Neutrophil (primary cell): ENCODE measurements around the gene DHRS13.

ENCODE experiments used
- H3K27ac ChIP-seq: fragments of 200-600 bp; sonication (generic); 2 replicates; pipeline ENCODE4 v1.5.1; 2016; ENCODE audit warnings: mild to moderate bottlenecking, moderate library complexity
- H3K27me3 ChIP-seq: fragments of 200-600 bp; sonication (generic); 2 replicates; pipeline ENCODE4 v1.6.0; 2016; ENCODE audit warnings: mild to moderate bottlenecking
- H3K36me3 ChIP-seq: fragments of 200-600 bp; sonication (generic); 2 replicates; pipeline ENCODE4 v1.5.1; 2017
- H3K4me1 ChIP-seq, 2 experiments: fragments of 200-600 bp in 1 of 2; sonication (generic) in 1 of 2; 1 replicate in 1 of 2; 2 replicates in 1 of 2; pipeline versions ENCODE4 v1.5.1 to v1.6.1; 2013 to 2016; ENCODE audit warnings: low read depth in 1 of 2, low read length in 1 of 2, mild to moderate bottlenecking in 1 of 2, moderate library complexity in 1 of 2; ENCODE audit not compliant: control insufficient read depth in 1 of 2, insufficient read depth in 1 of 2
- H3K4me3 ChIP-seq, 2 experiments: fragments of 200-600 bp in 1 of 2; sonication (generic) in 1 of 2; 1 replicate in 1 of 2; 2 replicates in 1 of 2; pipeline ENCODE4 v1.5.1; 2013 to 2016; ENCODE audit warnings: low read depth in 1 of 2, low read length in 1 of 2, mild to moderate bottlenecking in 1 of 2, moderate library complexity in 1 of 2
- H3K9me3 ChIP-seq: fragments of 200-600 bp; sonication (generic); 2 replicates; pipeline ENCODE4 v1.5.1; 2016
- TF ChIP-seq, protein P1 (sequence below): fragments of 200-600 bp; sonication (generic); IDR thresholded peaks from 2 replicates; pipeline ENCODE4 v1.5.1; 2016; ENCODE audit warnings: antibody characterized with exemption

Gene DHRS13

DNA sequence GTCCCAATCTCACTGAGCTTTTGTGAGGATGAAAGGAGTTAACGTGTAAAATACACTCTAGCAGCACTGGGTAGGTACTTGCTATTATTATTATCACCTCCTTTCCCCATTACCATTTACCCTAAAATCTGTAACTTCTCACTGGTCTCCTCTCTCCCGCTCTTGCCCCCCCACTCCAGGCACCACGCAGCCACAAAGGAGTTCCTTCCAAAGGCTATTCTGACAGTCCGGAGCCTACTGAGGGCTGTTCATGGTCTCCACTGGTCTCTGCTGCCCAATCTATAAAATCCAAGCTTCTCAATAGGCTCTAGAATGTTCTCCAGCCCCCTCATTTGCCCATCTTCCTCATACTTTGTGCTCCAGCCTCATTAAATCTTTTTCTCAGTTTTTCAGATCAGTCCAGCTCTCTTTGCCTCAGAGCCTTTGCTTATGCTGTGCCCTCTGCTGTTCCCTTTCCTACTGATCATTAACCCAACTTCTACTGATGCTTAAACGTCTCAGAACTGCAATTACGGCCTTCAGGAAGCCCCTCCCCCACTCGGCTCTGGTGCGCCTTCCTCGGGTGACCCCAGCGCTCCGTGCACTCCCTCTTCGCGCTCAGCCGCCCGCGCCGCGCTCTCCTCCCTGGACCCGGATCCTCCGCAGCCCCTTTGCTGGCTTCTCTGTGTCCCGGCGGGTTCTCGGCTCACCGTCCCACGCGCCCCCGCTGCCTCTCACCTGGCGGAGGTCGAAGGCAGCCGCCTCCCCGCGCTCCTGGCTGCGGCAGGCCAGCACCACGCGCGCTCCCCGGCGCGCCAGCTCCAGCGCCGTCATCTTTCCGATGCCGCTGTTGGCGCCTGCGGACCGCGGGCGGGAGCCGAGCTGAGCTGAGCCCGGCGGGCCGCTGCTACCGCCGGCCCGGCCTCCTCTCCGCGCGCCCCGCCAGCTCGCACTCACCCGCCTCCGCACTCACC, 737 bp downstream of the DHRS13 start:
- H3K27me3 ChIP-seq = no peaks in the 10 kb centered on the region
- TF ChIP-seq, protein P1, sequence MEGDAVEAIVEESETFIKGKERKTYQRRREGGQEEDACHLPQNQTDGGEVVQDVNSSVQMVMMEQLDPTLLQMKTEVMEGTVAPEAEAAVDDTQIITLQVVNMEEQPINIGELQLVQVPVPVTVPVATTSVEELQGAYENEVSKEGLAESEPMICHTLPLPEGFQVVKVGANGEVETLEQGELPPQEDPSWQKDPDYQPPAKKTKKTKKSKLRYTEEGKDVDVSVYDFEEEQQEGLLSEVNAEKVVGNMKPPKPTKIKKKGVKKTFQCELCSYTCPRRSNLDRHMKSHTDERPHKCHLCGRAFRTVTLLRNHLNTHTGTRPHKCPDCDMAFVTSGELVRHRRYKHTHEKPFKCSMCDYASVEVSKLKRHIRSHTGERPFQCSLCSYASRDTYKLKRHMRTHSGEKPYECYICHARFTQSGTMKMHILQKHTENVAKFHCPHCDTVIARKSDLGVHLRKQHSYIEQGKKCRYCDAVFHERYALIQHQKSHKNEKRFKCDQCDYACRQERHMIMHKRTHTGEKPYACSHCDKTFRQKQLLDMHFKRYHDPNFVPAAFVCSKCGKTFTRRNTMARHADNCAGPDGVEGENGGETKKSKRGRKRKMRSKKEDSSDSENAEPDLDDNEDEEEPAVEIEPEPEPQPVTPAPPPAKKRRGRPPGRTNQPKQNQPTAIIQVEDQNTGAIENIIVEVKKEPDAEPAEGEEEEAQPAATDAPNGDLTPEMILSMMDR = no peak
- H3K36me3 ChIP-seq = peaks cover 42% of the 10 kb centered on the region
- no peaks in the 10 kb centered on the region for H3K9me3 ChIP-seq
- peak overlapping the region; percentile 94 for H3K27ac ChIP-seq
- H3K4me1 ChIP-seq = peaks cover 48 to 51% of the 10 kb centered on the region in 2 experiments
- peak overlapping the region; percentile 84 to 85 for H3K4me3 ChIP-seq

DNA sequence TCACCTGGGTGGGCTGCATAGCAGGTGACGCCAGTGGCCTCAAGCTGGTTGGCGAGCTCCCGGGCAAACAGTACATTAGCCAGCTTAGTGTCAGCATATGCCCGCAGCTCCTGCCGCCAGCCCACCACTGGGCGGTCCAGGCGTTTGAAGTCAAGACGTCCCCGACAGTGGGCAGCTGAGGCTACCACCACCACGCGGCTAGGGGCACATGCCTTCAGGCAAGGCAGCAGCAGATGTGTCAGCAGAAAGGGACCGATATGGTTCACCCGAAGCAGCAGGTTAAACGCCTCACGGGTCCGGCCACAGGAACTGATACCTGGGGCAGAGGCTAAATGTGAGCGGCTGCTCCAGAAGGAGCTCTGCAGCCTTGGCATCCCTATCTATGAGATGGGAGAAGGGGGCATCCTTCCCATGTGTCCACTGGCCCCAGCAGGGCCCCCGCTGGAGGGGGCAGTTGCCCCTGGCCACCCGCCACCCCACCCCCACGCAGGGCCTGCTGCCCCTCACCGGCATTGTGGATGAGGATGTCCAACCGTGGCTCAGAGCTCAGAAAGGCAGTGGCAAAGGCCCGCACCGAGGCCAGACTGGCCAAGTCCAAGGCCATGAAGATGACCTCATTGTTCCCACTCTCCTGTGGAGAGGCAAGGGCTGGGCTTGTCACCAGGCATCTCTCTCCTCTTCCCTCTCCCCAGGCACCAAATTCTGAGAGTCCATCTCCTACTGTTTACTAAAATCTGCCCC, 1.7 kb downstream of the DHRS13 start:
- Histone ChIP-seq H3K4me1 (peaks cover 53 to 58% of the 10 kb centered on the region in 2 experiments), H3K27me3 (no peaks in the 10 kb centered on the region), H3K36me3 (peaks cover 32% of the 10 kb centered on the region), H3K9me3 (no peaks in the 10 kb centered on the region), H3K27ac (peak overlapping the region; percentile 94), H3K4me3 (peak overlapping the region; percentile 84 to 85)
- TF ChIP-seq, protein P1 = no peak

DNA sequence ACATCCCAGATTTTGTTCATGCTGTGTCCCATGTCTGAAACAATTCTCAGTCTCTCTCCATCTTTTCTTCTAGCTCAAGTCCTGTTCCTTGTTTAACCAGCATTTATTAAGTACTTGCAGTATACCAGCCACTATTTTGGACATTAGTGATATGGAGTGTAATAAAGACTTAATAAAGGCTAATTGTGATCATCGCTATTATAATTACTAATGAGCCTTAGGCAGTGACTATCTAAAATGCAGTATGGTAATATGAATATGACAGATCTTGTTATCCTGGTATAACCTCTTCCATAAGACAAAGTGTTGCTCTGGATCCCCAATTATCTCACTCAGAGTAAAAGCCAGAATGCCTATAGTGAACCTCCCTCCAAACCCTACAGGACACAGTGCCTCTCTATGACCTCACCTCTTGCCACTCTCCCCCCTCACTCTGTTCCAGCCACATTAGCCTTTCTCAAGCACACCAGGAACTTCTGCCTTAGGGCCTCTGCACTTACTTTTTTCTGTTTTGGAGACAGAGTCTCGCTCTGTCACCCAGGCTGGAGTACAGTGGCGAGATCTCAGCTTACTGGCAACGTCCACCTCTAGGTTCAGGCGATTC, 3.6 kb downstream of the DHRS13 start:
- H3K4me1 ChIP-seq = peaks cover 71 to 76% of the 10 kb centered on the region in 2 experiments
- H3K36me3 ChIP-seq = peaks cover 18% of the 10 kb centered on the region
- H3K9me3 ChIP-seq = no peaks in the 10 kb centered on the region
- peak overlapping the region; percentile 98 for H3K27ac ChIP-seq
- TF ChIP-seq, protein P1 = no peak
- H3K27me3 ChIP-seq = no peaks in the 10 kb centered on the region
- peak overlapping the region in 1 of 2 experiments; percentile 92 for H3K4me3 ChIP-seq

DNA sequence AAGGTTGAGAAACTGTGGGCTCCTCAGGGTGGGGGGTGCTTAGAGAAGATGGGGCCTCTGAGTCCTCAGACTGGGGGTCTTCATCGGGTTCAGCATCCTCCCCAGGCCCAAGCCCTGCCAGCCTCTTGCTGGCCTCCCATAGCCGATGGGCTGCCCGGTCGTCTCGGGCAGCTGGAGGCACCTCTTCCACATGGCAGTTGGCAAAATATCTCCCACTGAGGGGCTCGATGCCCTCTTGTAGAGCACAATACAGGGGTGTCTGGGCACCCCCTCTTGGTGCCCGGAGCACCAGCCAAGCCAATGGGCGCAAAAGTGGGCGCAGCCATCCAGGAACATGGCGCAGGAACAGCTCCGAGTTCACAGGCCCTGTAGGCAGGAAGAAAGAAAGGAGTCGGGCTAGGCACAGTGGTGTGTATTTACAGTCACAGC, 4.3 kb downstream of the DHRS13 start:
- TF ChIP-seq, protein P1 = no peak
- Histone ChIP-seq H3K4me1 (peaks cover 77 to 83% of the 10 kb centered on the region in 2 experiments), H3K4me3 (peak overlapping the region; percentile 92 to 94), H3K27ac (peak overlapping the region; percentile 98), H3K27me3 (no peaks in the 10 kb centered on the region), H3K9me3 (no peaks in the 10 kb centered on the region), H3K36me3 (peaks cover 18% of the 10 kb centered on the region)

DNA sequence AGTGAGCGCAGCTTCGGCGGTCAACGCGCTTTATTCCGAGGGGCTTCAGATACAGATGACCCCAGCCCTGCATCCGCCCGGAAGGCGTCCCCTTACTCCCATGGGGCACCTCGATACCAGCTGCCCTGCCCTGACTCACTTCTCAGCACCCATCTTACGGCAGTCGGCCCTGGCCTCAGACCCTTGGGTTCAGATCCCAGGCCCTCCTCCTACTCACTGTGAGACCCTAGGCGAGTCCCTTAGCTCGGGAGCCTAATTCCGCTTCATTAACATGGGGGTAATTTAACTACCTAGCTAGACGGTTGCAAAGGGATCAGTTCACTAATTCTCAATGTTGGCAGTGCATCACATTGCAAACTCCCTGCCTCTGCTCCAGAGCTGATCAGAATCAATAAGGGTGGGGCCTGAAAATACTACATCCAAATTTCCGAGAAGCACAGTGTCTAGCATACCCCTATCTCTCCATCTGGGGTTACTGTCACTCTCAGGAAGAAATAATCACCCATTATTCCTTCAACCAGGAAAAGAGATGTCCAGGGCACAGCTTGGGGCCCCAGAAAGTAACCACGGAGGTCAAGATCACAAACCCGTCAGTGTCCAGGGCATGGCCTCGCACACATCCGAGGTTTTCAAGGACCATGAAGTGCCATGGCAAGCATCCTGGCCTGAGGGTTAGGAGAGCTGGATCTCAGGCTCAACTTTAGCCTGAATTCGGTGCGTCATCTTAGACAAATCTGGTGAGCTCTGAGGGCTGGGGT, 4.9 kb downstream of the DHRS13 start:
- peak overlapping the region; percentile 92 to 94 for H3K4me3 ChIP-seq
- H3K9me3 ChIP-seq = no peaks in the 10 kb centered on the region
- TF ChIP-seq, protein P1 = no peak
- peaks cover 77 to 83% of the 10 kb centered on the region in 2 experiments for H3K4me1 ChIP-seq
- H3K36me3 ChIP-seq = peaks cover 18% of the 10 kb centered on the region
- H3K27ac ChIP-seq = peak overlapping the region; percentile 98
- H3K27me3 ChIP-seq = no peaks in the 10 kb centered on the region
